GM12878 (cell line): Measurements from ENCODE around the gene COL4A2.

Experiments used
- CTCF ChIP-seq, 3 experiments: IDR thresholded peaks in 2 of 3; conservative IDR thresholded peaks in 1 of 3; 2 replicates each; pipeline ENCODE4 v1.5.1; 2011; ENCODE audit warnings: low read depth in 3 of 3, low read length in 3 of 3, mild to moderate bottlenecking in 3 of 3, control low read depth in 2 of 3, moderate library complexity in 2 of 3, inconsistent platforms in 1 of 3, mixed read lengths in 1 of 3; ENCODE audit not compliant: control insufficient read depth in 2 of 3, insufficient read depth in 1 of 3; ENCODE audit errors: extremely low read depth in 1 of 3
- EGR1 ChIP-seq, 2 experiments: IDR thresholded peaks; 1 replicate in 1 of 2; 2 replicates in 1 of 2; pipeline ENCODE4 v1.6.1; 2011 to 2012; ENCODE audit warnings: low read depth in 2 of 2, low read length in 2 of 2, borderline replicate concordance in 1 of 2, mild to moderate bottlenecking in 1 of 2, moderate library complexity in 1 of 2
- ESRRA ChIP-seq: IDR thresholded peaks from 2 replicates; pipeline ENCODE4 v1.6.1; 2012; ENCODE audit warnings: mild to moderate bottlenecking, low read length, improper control_type of control experiment
- JUND ChIP-seq: IDR thresholded peaks from 2 replicates; pipeline ENCODE4 v1.6.1; 2012; ENCODE audit warnings: low read depth, mild to moderate bottlenecking, low read length, improper control_type of control experiment, moderate library complexity
- NFYB ChIP-seq: IDR thresholded peaks from 2 replicates; pipeline ENCODE4 v1.6.1; 2011; ENCODE audit warnings: low read depth, mild to moderate bottlenecking, low read length, improper control_type of control experiment, moderate library complexity; ENCODE audit not compliant: insufficient read depth
- POLR2A ChIP-seq: IDR thresholded peaks from 2 replicates; pipeline ENCODE4 v1.6.1; 2011; ENCODE audit warnings: low read depth, mild to moderate bottlenecking, low read length
- POLR2AphosphoS5 ChIP-seq: IDR thresholded peaks from 2 replicates; pipeline ENCODE4 v1.6.1; 2011; ENCODE audit warnings: mild to moderate bottlenecking, low read length, inconsistent platforms
- SP1 ChIP-seq: IDR thresholded peaks from one replicate; pipeline ENCODE4 v1.6.1; 2011; ENCODE audit warnings: low read depth, low read length
- STAT1 ChIP-seq: fragments of 450-650 bp; conservative IDR thresholded peaks from 2 replicates; pipeline ENCODE4 v1.6.1; 2014; ENCODE audit warnings: antibody characterized with exemption, mild to moderate bottlenecking
- TARDBP ChIP-seq: IDR thresholded peaks from 2 replicates; pipeline ENCODE4 v1.6.1; 2016; ENCODE audit warnings: borderline replicate concordance
- TCF7 ChIP-seq: IDR thresholded peaks from 2 replicates; pipeline ENCODE4 v1.6.1; 2014; ENCODE audit warnings: antibody characterized with exemption, borderline replicate concordance
- ZBTB11 ChIP-seq: fragments of 450-650 bp; formaldehyde crosslinking; IDR thresholded peaks from 2 replicates; pipeline ENCODE4 v1.5.0; 2022; ENCODE audit warnings: mild to moderate bottlenecking, missing genetic modification characterization
- ZNF24 ChIP-seq: fragments of 450-650 bp; IDR thresholded peaks from 2 replicates; pipeline ENCODE4 v1.6.1; 2017; ENCODE audit warnings: antibody characterized with exemption, mild to moderate bottlenecking
- TF ChIP-seq, protein P1 (sequence below): fragments of 450-650 bp; IDR thresholded peaks from 2 replicates; pipeline ENCODE4 v1.6.1; 2018; ENCODE audit warnings: mild to moderate bottlenecking, low read depth, moderate library complexity; ENCODE audit not compliant: partially characterized antibody

DNA sequence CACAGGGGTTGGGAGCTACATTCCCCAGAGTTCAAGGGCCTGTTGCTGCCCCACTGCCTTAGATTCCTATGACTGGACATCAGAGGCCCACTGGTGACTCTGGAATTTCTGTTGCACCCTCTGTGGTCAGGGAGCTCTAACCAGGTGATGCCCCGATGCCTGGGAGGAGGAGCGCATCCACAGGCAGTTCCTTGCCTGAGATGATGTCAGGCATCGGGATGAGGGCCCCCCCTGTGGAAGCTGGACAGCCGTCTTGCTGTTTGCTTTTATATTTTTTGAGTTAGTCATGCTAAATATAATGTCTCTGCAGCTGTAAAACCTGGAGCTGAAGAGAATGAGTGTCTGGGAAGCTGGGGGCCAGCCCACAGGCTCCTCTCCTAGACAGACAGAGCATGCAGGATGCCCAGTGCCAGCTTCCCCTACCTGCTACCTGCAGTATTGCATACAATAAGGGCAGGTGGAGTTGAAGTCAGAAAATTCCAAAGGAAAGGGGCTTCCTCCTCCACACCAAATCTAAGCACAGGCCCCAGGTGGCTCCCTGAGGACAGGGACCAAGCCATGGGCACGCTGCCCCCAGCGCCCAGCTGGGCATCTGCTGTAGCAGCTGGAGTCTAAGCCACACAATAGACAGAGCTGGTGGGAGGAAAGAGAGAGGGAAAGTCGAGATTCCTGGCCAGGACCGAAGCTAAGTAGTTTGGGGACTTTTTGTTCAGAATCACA is 16.2 kb downstream of the COL4A2 start:
- no peak for TF ChIP-seq TARDBP
- TF ChIP-seq TCF7, result no peak
- no peak for TF ChIP-seq POLR2A
- no peak for TF ChIP-seq CTCF (IDR thresholded peaks at IDR 0.05 in 2 of 3, conservative IDR thresholded peaks at IDR 0.05 in 1 of 3; ENCODE audit: control insufficient read depth in 2 of 3, extremely low read depth in 1 of 3, insufficient read depth in 1 of 3, low read depth in 3 of 3, low read length in 3 of 3)
- no peak for TF ChIP-seq ZNF24
- no peak for TF ChIP-seq SP1
- no peak for TF ChIP-seq JUND
- TF ChIP-seq POLR2AphosphoS5, result no peak
- no peak for TF ChIP-seq ESRRA
- TF ChIP-seq, protein P1, sequence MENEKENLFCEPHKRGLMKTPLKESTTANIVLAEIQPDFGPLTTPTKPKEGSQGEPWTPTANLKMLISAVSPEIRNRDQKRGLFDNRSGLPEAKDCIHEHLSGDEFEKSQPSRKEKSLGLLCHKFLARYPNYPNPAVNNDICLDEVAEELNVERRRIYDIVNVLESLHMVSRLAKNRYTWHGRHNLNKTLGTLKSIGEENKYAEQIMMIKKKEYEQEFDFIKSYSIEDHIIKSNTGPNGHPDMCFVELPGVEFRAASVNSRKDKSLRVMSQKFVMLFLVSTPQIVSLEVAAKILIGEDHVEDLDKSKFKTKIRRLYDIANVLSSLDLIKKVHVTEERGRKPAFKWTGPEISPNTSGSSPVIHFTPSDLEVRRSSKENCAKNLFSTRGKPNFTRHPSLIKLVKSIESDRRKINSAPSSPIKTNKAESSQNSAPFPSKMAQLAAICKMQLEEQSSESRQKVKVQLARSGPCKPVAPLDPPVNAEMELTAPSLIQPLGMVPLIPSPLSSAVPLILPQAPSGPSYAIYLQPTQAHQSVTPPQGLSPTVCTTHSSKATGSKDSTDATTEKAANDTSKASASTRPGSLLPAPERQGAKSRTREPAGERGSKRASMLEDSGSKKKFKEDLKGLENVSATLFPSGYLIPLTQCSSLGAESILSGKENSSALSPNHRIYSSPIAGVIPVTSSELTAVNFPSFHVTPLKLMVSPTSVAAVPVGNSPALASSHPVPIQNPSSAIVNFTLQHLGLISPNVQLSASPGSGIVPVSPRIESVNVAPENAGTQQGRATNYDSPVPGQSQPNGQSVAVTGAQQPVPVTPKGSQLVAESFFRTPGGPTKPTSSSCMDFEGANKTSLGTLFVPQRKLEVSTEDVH, result no peak
- TF ChIP-seq ZBTB11 (CRISPR knock-in tag), result no peak
- no peak for TF ChIP-seq NFYB
- no peak for TF ChIP-seq EGR1 (IDR thresholded peaks at IDR 0.05; ENCODE audit: borderline replicate concordance in 1 of 2, low read depth in 2 of 2, low read length in 2 of 2)
- TF ChIP-seq STAT1, result no peak
